Kidney glomerular epithelial cell (primary cell): ENCODE measurements around the gene MREG.
A peak's percentile ranks its signal among the peaks of the same experiment; 100 is the strongest.

Experiments used
- DNase-seq: peaks from one replicate; lab custom pipeline; 2025; lab: John Stamatoyannopoulos, UW

The MREG gene

GRCh38 chr2:216013080-216013909 lies at the start of gene MREG:
MREG (minus strand) TSS chr2:216013551; CDS start chr2:216013327, 224 bp downstream.
- DNase-seq = peak; percentile 55

GRCh38 chr2:216059233-216059834 lies 46.0 kb upstream of the MREG start:
- DNase-seq = no peak

GRCh38 chr2:216057688-216058193 lies 44.4 kb upstream of the MREG start:
- DNase-seq = peak; percentile 100

GRCh38 chr2:216056739-216057138 lies 43.4 kb upstream of the MREG start:
- peak; percentile 56 for DNase-seq

- no peak for DNase-seq
These were observed 42.3 kb upstream of the MREG start for GRCh38 chr2:216055680-216056079.

- DNase-seq = no peak
These were observed 39.1 kb upstream of the MREG start for GRCh38 chr2:216052420-216052819.

GRCh38 chr2:216051350-216051749 lies 38.0 kb upstream of the MREG start:
- no peak for DNase-seq

- DNase-seq = no peak
These were observed 36.1 kb upstream of the MREG start for GRCh38 chr2:216049452-216049851.

GRCh38 chr2:216047397-216047796 lies 34.0 kb upstream of the MREG start:
- DNase-seq = no peak

GRCh38 chr2:216044883-216045486 lies 31.6 kb upstream of the MREG start:
- no peak for DNase-seq

GRCh38 chr2:216043949-216044348 lies 30.6 kb upstream of the MREG start:
- DNase-seq = no peak

- no peak for DNase-seq
These were observed 28.1 kb upstream of the MREG start for GRCh38 chr2:216041438-216041837.

- DNase-seq = no peak
These were observed 26.6 kb upstream of the MREG start for GRCh38 chr2:216039918-216040317.

GRCh38 chr2:216034065-216034464 lies 20.7 kb upstream of the MREG start:
- DNase-seq = peak; percentile 42

GRCh38 chr2:216033403-216033802 lies 20.1 kb upstream of the MREG start:
- no peak for DNase-seq

GRCh38 chr2:216031960-216032689 lies 18.8 kb upstream of the MREG start:
- peak; percentile 59 for DNase-seq

GRCh38 chr2:216030216-216030615 lies 16.9 kb upstream of the MREG start:
- no peak for DNase-seq

- DNase-seq = no peak
These were observed 16.2 kb upstream of the MREG start for GRCh38 chr2:216029416-216030129.

GRCh38 chr2:216024779-216025336 lies 11.5 kb upstream of the MREG start:
- DNase-seq = no peak

- DNase-seq = peak; percentile 33
These were observed 9.8 kb upstream of the MREG start for GRCh38 chr2:216023055-216023648.
